Glutamatergic neuron (in vitro differentiated cells): ENCODE data around the gene ABLIM1. TPM values are rescaled to one million over a fixed set of nuclear protein-coding genes. Genes with fewer than 3 reads are reported as not detected.

Experiments used
- DNase-seq: peaks from one replicate; pipeline ENCODE4 v3.0.0; 2022
- H3K27ac Mint-ChIP-seq: one replicate; pipeline ENCODE4 v1.8.0; 2020; ENCODE audit warnings: mild to moderate bottlenecking, mixed read lengths, inconsistent platforms; ENCODE audit not compliant: unreplicated experiment
- H3K27me3 Mint-ChIP-seq: one replicate; pipeline ENCODE4 v1.8.0; 2020; ENCODE audit warnings: mild to moderate bottlenecking, moderate library complexity, mixed read lengths, inconsistent platforms; ENCODE audit not compliant: unreplicated experiment
- H3K36me3 Mint-ChIP-seq: one replicate; pipeline ENCODE4 v1.8.0; 2020; ENCODE audit warnings: mild to moderate bottlenecking, mixed read lengths, inconsistent platforms; ENCODE audit not compliant: unreplicated experiment
- H3K4me1 Mint-ChIP-seq: one replicate; pipeline ENCODE4 v1.8.0; 2020; ENCODE audit warnings: mild to moderate bottlenecking, low read depth, mixed read lengths, inconsistent platforms; ENCODE audit not compliant: unreplicated experiment
- H3K4me3 Mint-ChIP-seq: one replicate; pipeline ENCODE4 v1.8.0; 2020; ENCODE audit warnings: mild to moderate bottlenecking, mixed read lengths, inconsistent platforms; ENCODE audit not compliant: unreplicated experiment
- H3K9me3 Mint-ChIP-seq: one replicate; pipeline ENCODE4 v1.8.0; 2020; ENCODE audit warnings: mild to moderate bottlenecking, moderate library complexity, mixed read lengths, inconsistent platforms; ENCODE audit not compliant: unreplicated experiment
- CTCF ChIP-seq: fragments of 200-600 bp; sonication (generic); IDR thresholded peaks from one replicate; pipeline ENCODE4 v1.5.0; 2021; ENCODE audit not compliant: partially characterized antibody, unreplicated experiment
- total RNA-seq: library from RNA; stranded (reverse); fragmentation: NEBNext Ultra II Directional; extraction: Animal tissue kit (Norgen Biotek cat#: 25700); gene quantifications from one replicate; pipeline ENCODE4 v1.2.1, GENCODE V29; 2021; ENCODE audit not compliant: unreplicated experiment

Gene ABLIM1
- total RNA-seq, 1 donor from 2014 or later: 25.7 TPM

- no peak for TF ChIP-seq CTCF
- Mint-ChIP-seq H3K4me3 (no peak overlapping the region), H3K27me3 (no peaks in the 10 kb centered on the region), H3K36me3 (no peaks in the 10 kb centered on the region), H3K9me3 (no peaks in the 10 kb centered on the region), H3K4me1 (no peaks in the 10 kb centered on the region), H3K27ac (no peak overlapping the region)
- DNase-seq: no peak
Measured at GRCh38 chr10:114537736-114538135, 120.3 kb downstream of the ABLIM1 start.

- no peak for DNase-seq
- Mint-ChIP-seq H3K27ac (no peak overlapping the region), H3K27me3 (no peaks in the 10 kb centered on the region), H3K36me3 (no peaks in the 10 kb centered on the region), H3K9me3 (no peaks in the 10 kb centered on the region), H3K4me3 (no peak overlapping the region), H3K4me1 (no peaks in the 10 kb centered on the region)
- TF ChIP-seq CTCF: no peak
Measured at GRCh38 chr10:114534571-114534981, 123.5 kb downstream of the ABLIM1 start.

GRCh38 chr10:114532226-114532625, 125.8 kb downstream of the ABLIM1 start:
- H3K4me1 Mint-ChIP-seq: no peaks in the 10 kb centered on the region
- no peak for DNase-seq
- no peaks in the 10 kb centered on the region for H3K9me3 Mint-ChIP-seq
- no peak for TF ChIP-seq CTCF
- no peak overlapping the region for H3K27ac Mint-ChIP-seq
- no peaks in the 10 kb centered on the region for H3K36me3 Mint-ChIP-seq
- H3K4me3 Mint-ChIP-seq: no peak overlapping the region
- H3K27me3 Mint-ChIP-seq: no peaks in the 10 kb centered on the region

- peak overlapping the region; percentile 84 for H3K27ac Mint-ChIP-seq
- no peaks in the 10 kb centered on the region for H3K9me3 Mint-ChIP-seq
- TF ChIP-seq CTCF: no peak
- no peaks in the 10 kb centered on the region for H3K27me3 Mint-ChIP-seq
- no peaks in the 10 kb centered on the region for H3K36me3 Mint-ChIP-seq
- peaks cover 26% of the 10 kb centered on the region for H3K4me1 Mint-ChIP-seq
- H3K4me3 Mint-ChIP-seq: peak overlapping the region; percentile 83
- DNase-seq: peak; percentile 72
Measured at GRCh38 chr10:114526504-114527238, 131.4 kb downstream of the ABLIM1 start.

DNA sequence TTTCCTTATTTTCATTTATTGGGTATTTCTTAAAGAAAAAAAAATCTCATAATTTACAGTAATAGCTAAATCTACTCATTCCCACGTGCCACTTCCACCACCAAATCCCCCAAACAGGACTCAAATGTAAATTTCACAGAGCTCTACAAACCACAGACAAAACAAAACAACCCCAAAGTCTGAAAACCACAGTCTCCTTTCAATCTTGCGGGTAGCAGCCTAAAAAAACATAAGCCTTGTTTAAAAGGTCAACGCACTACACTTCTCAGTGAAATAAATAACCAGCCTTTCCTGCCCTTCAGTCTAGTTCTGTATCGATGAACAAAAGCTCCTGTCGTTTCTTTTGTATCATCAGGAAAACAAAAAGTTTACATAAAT, 132.0 kb downstream of the ABLIM1 start:
- Mint-ChIP-seq H3K4me1 (peaks cover 26% of the 10 kb centered on the region), H3K36me3 (no peaks in the 10 kb centered on the region), H3K27me3 (no peaks in the 10 kb centered on the region), H3K4me3 (peak overlapping the region; percentile 83), H3K9me3 (no peaks in the 10 kb centered on the region), H3K27ac (peak overlapping the region; percentile 84)
- no peak for TF ChIP-seq CTCF
- DNase-seq: no peak
